Stimulated activated CD8-positive, alpha-beta memory T cell treated with anti-CD3 and anti-CD28 coated beads, Interleukin-4, amount 100 ng/mL, for 1 hour (primary cell): ENCODE results near the gene GUCY2F.

Experiments
- DNase-seq, 2 donors: peaks; one replicate each; pipeline ENCODE4 v3.0.0-alpha.2; 2020; ENCODE audit warnings: low read depth in 2 of 2, low spot score in 1 of 2

Gene GUCY2F

GRCh38 chrX:109344678-109345077 lies 137.2 kb downstream of the GUCY2F start:
- no peak for DNase-seq

DNA sequence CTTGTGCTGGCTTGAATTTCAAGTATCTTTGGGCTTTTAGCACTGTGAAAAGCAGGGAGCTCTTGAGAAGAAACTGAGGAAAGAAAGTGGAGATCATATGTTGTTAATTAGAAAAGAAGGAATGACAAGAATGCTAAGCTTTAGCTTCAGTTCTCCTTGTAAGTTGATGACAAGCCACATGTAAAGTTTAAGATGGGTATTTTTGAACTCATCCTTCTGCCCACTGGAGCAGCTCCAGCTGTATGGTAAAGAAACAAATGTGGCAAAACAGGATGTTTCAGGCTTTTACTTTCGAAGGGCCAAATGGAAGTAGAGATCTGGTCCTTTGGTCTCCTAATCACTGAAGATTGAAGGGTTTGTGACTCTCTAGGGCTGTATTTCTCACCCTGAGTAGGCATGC lies 137.8 kb downstream of the GUCY2F start:
- no peak for DNase-seq

GRCh38 chrX:109343671-109344070 lies 138.2 kb downstream of the GUCY2F start:
- DNase-seq = no peak

DNA sequence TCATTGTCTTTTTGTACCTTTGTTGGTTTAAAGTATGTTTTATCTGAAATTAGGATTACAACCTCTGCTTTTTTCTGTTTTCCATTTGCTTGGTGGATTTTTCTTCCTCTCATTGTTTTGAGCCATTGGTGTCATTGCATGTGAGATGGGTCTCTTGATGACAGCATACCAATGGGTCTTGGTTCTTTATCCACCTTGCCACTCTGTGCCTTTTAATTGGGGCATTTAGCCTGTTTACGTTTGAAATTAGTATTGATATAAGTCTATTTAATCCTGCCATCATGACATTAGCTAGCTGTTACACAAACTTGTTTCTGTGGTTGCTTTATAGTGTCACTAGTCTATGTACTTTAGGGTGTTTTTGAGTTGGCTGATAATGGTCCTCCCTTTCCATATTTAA lies 145.7 kb downstream of the GUCY2F start:
- no peak for DNase-seq

- no peak for DNase-seq
Measured at GRCh38 chrX:109327251-109327650, 154.6 kb downstream of the GUCY2F start.
